OCI-LY1 (cell line): Measurements from ENCODE around the gene ARHGEF19.
A peak's percentile ranks its signal among the peaks of the same experiment; 100 is the strongest.

ENCODE experiments used
- H2AFZ ChIP-seq: fragments of 200-600 bp; sonication (generic), shearing (Covaris generic); 2 replicates; pipeline ENCODE4 v1.6.0; 2014; ENCODE audit warnings: antibody characterized with exemption, mild to moderate bottlenecking, low read length
- H3F3A ChIP-seq: fragments of 200-600 bp; sonication (generic), shearing (Covaris generic); 2 replicates; pipeline ENCODE4 v1.6.0; 2014; ENCODE audit warnings: mild to moderate bottlenecking, antibody characterized with exemption, low read length, moderate library complexity; ENCODE audit not compliant: insufficient read depth
- H3K27ac ChIP-seq: fragments of 200-600 bp; sonication (generic); 2 replicates; pipeline ENCODE4 v1.5.1; 2014; ENCODE audit warnings: low read length, mixed run types, mild to moderate bottlenecking, low read depth; ENCODE audit not compliant: poor library complexity, severe bottlenecking
- H3K27me3 ChIP-seq: fragments of 200-600 bp; sonication (generic); 2 replicates; pipeline ENCODE4 v1.6.0; 2014; ENCODE audit warnings: antibody characterized with exemption, mild to moderate bottlenecking, low read length, moderate library complexity; ENCODE audit not compliant: insufficient read depth
- H3K36me3 ChIP-seq: fragments of 200-600 bp; sonication (generic); 2 replicates; pipeline ENCODE4 v1.6.1; 2014; ENCODE audit warnings: mild to moderate bottlenecking, antibody characterized with exemption, low read length, moderate library complexity, mixed read lengths; ENCODE audit not compliant: insufficient read depth
- H3K4me1 ChIP-seq: fragments of 200-600 bp; sonication (generic); 2 replicates; pipeline ENCODE4 v1.5.1; 2014; ENCODE audit warnings: mild to moderate bottlenecking, low read length, moderate library complexity; ENCODE audit not compliant: insufficient read depth, severe bottlenecking
- H3K4me2 ChIP-seq: fragments of 200-600 bp; sonication (generic), shearing (Covaris generic); 2 replicates; pipeline ENCODE4 v1.6.1; 2014; ENCODE audit warnings: low read length
- H3K4me3 ChIP-seq: fragments of 200-600 bp; sonication (generic); 2 replicates; pipeline ENCODE4 v1.5.1; 2014; ENCODE audit warnings: low read length, low read depth, mild to moderate bottlenecking, mixed read lengths; ENCODE audit not compliant: poor library complexity, severe bottlenecking
- H3K79me2 ChIP-seq: fragments of 200-600 bp; shearing (Covaris generic); 2 replicates; pipeline ENCODE4 v1.6.1; 2016; ENCODE audit warnings: mixed run types, low read length, mixed read lengths; ENCODE audit not compliant: insufficient read depth
- H3K9ac ChIP-seq: fragments of 200-600 bp; sonication (generic), shearing (Covaris generic); 2 replicates; pipeline ENCODE4 v1.6.1; 2014; ENCODE audit warnings: mild to moderate bottlenecking, low read length, mixed read lengths
- H3K9me2 ChIP-seq: fragments of 200-600 bp; sonication (generic), shearing (Covaris generic); 2 replicates; pipeline ENCODE4 v1.6.1; 2014; ENCODE audit warnings: low read depth, mild to moderate bottlenecking, low read length, mixed read lengths
- H3K9me3 ChIP-seq: fragments of 200-600 bp; shearing (Covaris generic); 2 replicates; pipeline ENCODE4 v1.6.1; 2014; ENCODE audit warnings: low read length, mixed read lengths
- H4K20me1 ChIP-seq: fragments of 200-600 bp; sonication (generic), shearing (Covaris generic); 2 replicates; pipeline ENCODE4 v1.6.0; 2016; ENCODE audit warnings: mild to moderate bottlenecking, low read length; ENCODE audit not compliant: insufficient read depth
- CTCF ChIP-seq: fragments of 200-600 bp; sonication (generic), shearing (Covaris generic); IDR thresholded peaks from 2 replicates; pipeline ENCODE4 v1.5.1; 2017; ENCODE audit warnings: mild to moderate bottlenecking, antibody characterized with exemption, low read length, moderate library complexity, mixed read lengths
- EZH2 ChIP-seq: fragments of 200-600 bp; sonication (generic), shearing (Covaris generic); IDR thresholded peaks from 2 replicates; pipeline ENCODE4 v1.8.0; 2017; ENCODE audit warnings: borderline replicate concordance, mixed run types, mild to moderate bottlenecking, antibody characterized with exemption, low read length, moderate library complexity, mixed read lengths

ARHGEF19 gene

GRCh38 chr1:16175610-16176553 is 36.6 kb downstream of the ARHGEF19 start:
- H2AFZ ChIP-seq = no peak overlapping the region
- no peaks in the 10 kb centered on the region for H3F3A ChIP-seq
- no peaks in the 10 kb centered on the region for H4K20me1 ChIP-seq
- no peaks in the 10 kb centered on the region for H3K9me2 ChIP-seq
- no peaks in the 10 kb centered on the region for H3K79me2 ChIP-seq
- H3K27ac ChIP-seq = peak overlapping the region; percentile 70
- no peak overlapping the region for H3K4me3 ChIP-seq
- no peak for TF ChIP-seq CTCF
- no peak for TF ChIP-seq EZH2
- peaks cover 13% of the 10 kb centered on the region for H3K4me1 ChIP-seq
- no peaks in the 10 kb centered on the region for H3K9me3 ChIP-seq
- peak overlapping the region; percentile 10; the same call in 1 of the 2 replicates for H3K9ac ChIP-seq
- H3K27me3 ChIP-seq = peaks cover 7% of the 10 kb centered on the region; the same call in 1 of the 2 replicates
- H3K36me3 ChIP-seq = no peaks in the 10 kb centered on the region
- no peak overlapping the region for H3K4me2 ChIP-seq

DNA sequence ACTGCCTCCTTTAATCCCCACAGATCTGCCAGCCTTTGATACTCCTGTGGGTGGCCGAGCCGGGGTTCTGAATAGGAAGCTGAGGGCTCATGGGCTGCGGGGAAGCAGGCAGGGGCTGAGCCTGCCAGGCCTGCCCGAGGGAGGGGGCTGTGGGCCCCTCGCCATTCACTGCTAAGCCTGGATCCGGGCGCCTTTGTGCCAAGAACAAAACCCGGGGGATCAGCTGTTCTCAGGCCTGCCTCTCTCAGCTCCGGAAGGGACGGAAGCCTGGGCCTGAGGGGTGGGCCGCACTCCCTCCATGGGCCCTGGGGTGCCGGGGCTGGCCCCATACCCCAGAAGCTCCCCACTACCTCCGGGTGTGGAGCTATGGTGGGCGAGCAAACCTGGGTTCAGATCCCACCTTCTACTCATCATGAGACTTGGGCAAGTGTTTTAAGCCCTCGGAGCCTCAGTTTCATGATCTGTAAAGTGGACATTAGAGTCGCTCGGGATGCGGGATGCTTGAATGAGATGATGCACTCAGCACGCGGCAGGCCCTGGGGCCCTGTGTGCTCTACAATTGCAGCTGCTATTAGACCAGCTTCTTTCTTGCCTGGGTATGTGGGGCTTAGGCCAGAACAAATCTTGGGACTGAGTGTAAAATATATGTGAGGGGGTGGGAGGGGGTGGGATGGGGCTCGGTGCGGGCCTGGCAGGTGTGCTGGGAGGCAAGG is 37.4 kb downstream of the ARHGEF19 start:
- Histone ChIP-seq H2AFZ (no peak overlapping the region), H3K4me3 (no peak overlapping the region), H3K9me2 (no peaks in the 10 kb centered on the region), H3K27me3 (peaks cover 9% of the 10 kb centered on the region; the same call in 1 of the 2 replicates), H3K27ac (no peak overlapping the region), H3K4me1 (peaks cover 13% of the 10 kb centered on the region), H3F3A (no peaks in the 10 kb centered on the region), H3K9ac (no peak overlapping the region), H3K36me3 (no peaks in the 10 kb centered on the region), H3K4me2 (no peak overlapping the region), H4K20me1 (no peaks in the 10 kb centered on the region), H3K79me2 (no peaks in the 10 kb centered on the region), H3K9me3 (no peaks in the 10 kb centered on the region)
- no peak for TF ChIP-seq EZH2
- no peak for TF ChIP-seq CTCF

DNA sequence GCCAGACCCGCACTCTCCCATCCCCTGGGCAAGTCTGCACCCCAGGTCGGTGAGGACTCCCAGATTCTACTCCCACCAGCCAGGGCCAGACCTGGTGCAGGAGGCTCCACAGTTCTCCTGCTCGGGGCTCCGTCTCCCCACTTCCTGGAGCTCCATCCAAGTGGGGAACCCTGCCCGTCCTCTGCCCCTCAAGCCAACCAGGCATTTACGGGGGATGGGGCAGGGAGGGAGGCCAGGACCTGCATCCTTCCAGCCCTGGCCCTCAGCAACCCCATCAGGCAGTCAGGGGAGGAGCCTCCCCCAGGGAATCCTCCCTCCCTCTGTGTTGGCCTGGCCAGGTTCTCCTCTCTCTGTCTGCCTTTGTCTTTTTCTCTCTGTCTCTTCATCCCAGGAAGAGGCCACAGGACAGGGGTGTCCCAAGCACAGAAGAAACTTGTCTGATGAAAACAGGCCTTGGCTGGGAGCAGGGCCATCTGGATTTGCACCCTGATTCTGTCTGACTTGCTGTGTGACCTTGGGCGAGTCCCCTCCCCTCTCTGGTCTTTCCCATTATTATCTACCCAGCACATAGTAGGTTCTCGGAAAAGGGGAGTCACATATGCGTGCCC is 38.1 kb downstream of the ARHGEF19 start:
- no peak overlapping the region for H3K4me3 ChIP-seq
- no peak overlapping the region for H2AFZ ChIP-seq
- H3K79me2 ChIP-seq = no peaks in the 10 kb centered on the region
- peaks cover 9% of the 10 kb centered on the region; the same call in 1 of the 2 replicates for H3K27me3 ChIP-seq
- H3K9me3 ChIP-seq = no peaks in the 10 kb centered on the region
- no peaks in the 10 kb centered on the region for H3K9me2 ChIP-seq
- no peaks in the 10 kb centered on the region for H3K36me3 ChIP-seq
- H3K27ac ChIP-seq = no peak overlapping the region
- H3K9ac ChIP-seq = no peak overlapping the region
- H4K20me1 ChIP-seq = no peaks in the 10 kb centered on the region
- TF ChIP-seq CTCF (no peak), EZH2 (no peak)
- H3K4me2 ChIP-seq = no peak overlapping the region
- H3F3A ChIP-seq = no peaks in the 10 kb centered on the region
- H3K4me1 ChIP-seq = peaks cover 13% of the 10 kb centered on the region
